ENCODE data around the gene ISG20L2. TPM values are rescaled to one million over a fixed set of nuclear protein-coding genes. Genes with fewer than 3 reads are reported as not detected.

ISG20L2 gene
- total RNA-seq: 6.7 and 9.1 TPM in 2 replicates

GRCh38 chr1:156728599-156729462, at the start of gene ISG20L2:
TSS of gene ISG20L2 (minus strand) at chr1:156728766. CDS start at chr1:156727652, 1,114 bp downstream.

GRCh38 chr1:156767101-156767878, 38.7 kb upstream of the ISG20L2 start, which contains the start of gene PRCC:
TSS of gene PRCC (plus strand) at chr1:156767535. CDS start at chr1:156767772, 237 bp downstream.

GRCh38 chr1:156751451-156751756, 22.8 kb upstream of the ISG20L2 start, which contains the start of gene HDGF:
TSS of gene HDGF (minus strand) at chr1:156751675. CDS start at chr1:156751429, 246 bp downstream.

GRCh38 chr1:156740741-156741480, 12.3 kb upstream of the ISG20L2 start, which contains the start of gene MRPL24:
TSS of gene MRPL24 (minus strand) at chr1:156741088. CDS start at chr1:156738704, 2,384 bp downstream.

GRCh38 chr1:156727926-156728598, 504 bp downstream of the ISG20L2 start, which contains the start of gene METTL25B:
TSS of gene METTL25B (plus strand) at chr1:156728469. CDS start at chr1:156729105, 636 bp downstream.

GRCh38 chr1:156705321-156705917, 23.1 kb downstream of the ISG20L2 start, which contains the start of gene CRABP2:
TSS of gene CRABP2 (minus strand) at chr1:156705583. CDS start at chr1:156705446, 137 bp downstream.

GRCh38 chr1:156676820-156677615, 51.5 kb downstream of the ISG20L2 start, which contains the start of gene NES:
TSS of gene NES (minus strand) at chr1:156677407. CDS start at chr1:156677264, 143 bp downstream.

Other genes with a start within 250 kb of the ISG20L2 start
- gene MEF2D, start 228.0 kb downstream of the ISG20L2 start, total RNA-seq: 2.7 and 3.9 TPM in 2 replicates
- gene IQGAP3, start 156.2 kb downstream of the ISG20L2 start, total RNA-seq: 16.6 and 17.2 TPM in 2 replicates
- not detected in 2 replicates for gene TTC24, start 149.0 kb downstream of the ISG20L2 start, total RNA-seq
- gene NAXE, start 137.0 kb downstream of the ISG20L2 start, total RNA-seq: 126 TPM in 2 replicates
- 29.6 and 34.5 TPM in 2 replicates for gene GPATCH4, start 127.3 kb downstream of the ISG20L2 start, total RNA-seq
- gene HAPLN2, start 109.4 kb downstream of the ISG20L2 start, total RNA-seq: not detected in 2 replicates
- gene BCAN, start 86.6 kb downstream of the ISG20L2 start, total RNA-seq: 0.15 TPM in 1 of 2 replicates, not detected in the other
- gene NES, start 51.4 kb downstream of the ISG20L2 start, total RNA-seq: 154 and 164 TPM in 2 replicates
- 1.1 and 1.3 TPM in 2 replicates for gene CRABP2, start 23.2 kb downstream of the ISG20L2 start, total RNA-seq
- gene METTL25B, start 297 bp downstream of the ISG20L2 start, total RNA-seq: 7.8 and 8.1 TPM in 2 replicates
- gene MRPL24, start 12.3 kb upstream of the ISG20L2 start, total RNA-seq: 40.9 and 43.6 TPM in 2 replicates
- gene HDGF, start 22.9 kb upstream of the ISG20L2 start, total RNA-seq: 134 and 196 TPM in 2 replicates
- gene PRCC, start 38.8 kb upstream of the ISG20L2 start, total RNA-seq: 7.4 and 8.4 TPM in 2 replicates
- gene SH2D2A, start 88.1 kb upstream of the ISG20L2 start, total RNA-seq: 0.97 TPM in 1 of 2 replicates, not detected in the other
- gene INSRR, start 130.4 kb upstream of the ISG20L2 start, total RNA-seq: not detected in 2 replicates
- under 0.01 TPM in 1 of 2 replicates, not detected in the other for gene NTRK1, start 132.1 kb upstream of the ISG20L2 start, total RNA-seq
- gene PEAR1, start 165.0 kb upstream of the ISG20L2 start, total RNA-seq: 8.1 and 11.1 TPM in 2 replicates
- gene LRRC71, start 191.9 kb upstream of the ISG20L2 start, total RNA-seq: 0.32 TPM in 1 of 2 replicates, not detected in the other